Stimulated activated naive CD4-positive, alpha-beta T cell (primary cell): ENCODE results near the gene HEXD.
"Not testable (repeated sequence)": the region's sequence is repeated elsewhere in the genome, so short reads cannot be mapped to it uniquely, and the experiment has no call there.

Experiments used
- DNase-seq, 6 experiments: peaks; one replicate each; lab custom pipeline; 2025; lab: John Stamatoyannopoulos, UW

HEXD gene

DNA sequence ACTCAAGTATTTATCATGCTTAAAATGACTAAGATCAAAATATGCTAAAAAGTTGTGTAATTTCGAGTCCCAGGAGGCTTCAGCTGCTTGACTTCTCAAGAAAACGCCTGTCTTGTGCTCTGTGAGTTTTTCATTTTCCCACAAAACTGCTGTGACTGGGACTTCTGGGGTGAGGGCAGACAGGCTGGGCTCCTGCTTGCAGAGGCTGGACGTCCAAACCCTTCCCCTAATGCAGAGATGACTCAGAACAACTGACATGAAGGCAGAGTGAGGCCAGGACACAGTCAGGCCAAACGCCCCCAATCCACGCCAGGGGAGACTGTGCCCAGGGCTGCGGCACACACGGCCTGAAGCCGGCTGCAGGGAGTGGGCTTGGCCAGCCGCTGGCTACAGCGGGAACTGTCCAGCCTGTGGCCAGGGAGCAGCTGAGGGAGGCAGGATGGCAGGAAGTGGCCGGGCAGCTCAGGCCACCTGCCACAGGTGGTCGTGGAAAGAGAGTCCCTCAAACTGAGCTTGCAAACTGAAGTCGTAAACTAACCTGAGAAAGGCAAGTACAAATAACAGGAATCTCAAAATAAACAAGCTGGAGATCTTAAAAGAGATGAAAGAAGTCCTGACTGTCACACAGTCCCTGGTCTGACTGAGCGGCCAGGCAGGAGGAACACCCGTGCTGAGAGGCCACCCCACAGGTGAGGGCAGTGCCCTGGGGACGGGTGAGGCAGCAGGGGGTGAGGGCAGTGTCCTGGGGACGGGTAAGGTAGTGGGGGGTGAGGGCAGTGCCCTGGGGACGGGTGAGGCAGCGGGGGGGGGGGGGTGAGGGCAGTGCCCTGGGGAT lies 21.3 kb upstream of the HEXD start:
- no peak for DNase-seq

DNA sequence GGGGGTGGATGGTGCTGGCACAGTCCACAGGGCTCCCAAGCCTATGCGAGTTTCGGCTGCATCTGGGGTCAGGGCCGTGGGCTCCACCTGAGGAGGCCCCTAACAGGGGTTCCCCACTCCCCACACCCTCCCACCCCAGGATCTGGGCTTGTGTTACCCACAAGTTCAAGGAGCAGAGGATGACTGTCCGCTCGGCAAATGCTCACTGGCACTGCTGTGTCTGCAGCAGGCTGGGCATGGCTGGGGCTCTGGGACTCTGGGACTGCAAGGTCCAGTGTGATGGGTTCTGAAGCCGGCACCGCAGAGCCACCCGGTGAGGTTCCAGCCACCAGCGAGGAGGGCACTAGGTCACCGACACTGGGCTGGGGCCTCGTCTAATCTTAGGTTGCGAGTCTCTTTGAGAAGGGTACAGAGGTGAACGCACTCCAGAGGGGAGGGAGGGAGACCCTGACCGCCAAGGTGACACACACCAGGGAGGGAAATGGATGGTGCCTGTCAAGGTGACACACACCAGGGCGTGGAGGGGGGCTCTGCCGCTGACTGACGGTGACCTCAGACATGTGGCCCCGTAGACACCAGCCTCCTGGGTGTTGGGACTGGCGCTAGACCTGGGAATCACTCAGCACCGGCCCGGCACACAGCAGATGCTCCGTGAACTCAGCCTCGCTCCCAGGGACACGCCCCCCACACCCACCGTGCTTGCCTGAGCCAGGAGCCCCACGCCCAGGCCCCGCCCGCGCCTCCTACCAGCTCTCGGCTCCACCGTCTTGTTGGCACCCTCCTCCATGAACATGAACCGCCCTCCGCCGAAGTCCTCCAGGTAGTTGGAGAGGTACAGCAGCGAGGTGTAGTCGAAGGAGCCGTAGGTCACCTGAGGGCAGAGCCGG lies 20.5 kb upstream of the HEXD start:
- DNase-seq: no peak

DNA sequence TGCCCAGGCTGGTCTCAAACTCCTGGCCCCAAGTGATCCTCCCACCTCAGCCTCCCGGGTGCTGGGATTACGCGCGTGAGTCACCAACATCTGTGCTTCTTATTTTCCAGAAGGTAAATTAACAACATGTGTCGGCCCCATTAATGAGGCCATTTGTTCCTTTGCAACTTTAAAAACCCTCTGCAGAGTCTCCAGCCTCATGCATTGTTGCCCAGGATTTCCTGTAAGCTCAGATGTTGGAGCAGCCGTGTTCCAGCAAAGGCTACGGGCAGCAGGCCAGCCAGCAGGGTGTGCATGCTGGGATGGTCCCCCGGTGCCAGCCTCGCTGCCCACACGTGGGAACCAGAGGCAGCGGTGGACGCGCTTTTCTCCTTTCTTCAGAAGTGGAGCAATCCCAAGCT lies 19.1 kb upstream of the HEXD start:
- DNase-seq: no peak

DNA sequence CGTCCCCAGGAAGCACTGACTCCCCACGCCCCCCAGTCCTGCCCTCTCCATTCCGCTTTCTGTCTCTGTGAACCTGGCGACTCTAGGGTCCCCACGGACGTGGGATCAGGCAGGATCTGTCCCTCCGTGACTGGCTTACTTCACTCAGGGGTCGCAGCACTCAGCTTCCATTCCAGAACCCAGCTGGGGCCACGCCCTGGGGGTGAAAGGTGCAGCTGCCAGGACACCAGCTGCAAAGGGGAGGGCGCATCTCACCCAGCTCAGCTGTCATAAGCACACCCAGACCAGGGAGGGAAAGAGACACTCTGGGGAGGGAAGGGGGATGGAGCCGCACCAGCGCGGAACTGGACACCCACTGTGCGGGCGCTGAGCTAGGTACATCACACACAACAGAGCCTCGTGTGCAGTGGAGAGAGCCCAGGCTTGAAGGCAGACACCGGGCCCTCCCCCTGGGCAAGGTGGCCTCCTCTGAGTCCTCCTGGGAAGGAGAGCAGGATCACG lies 18.5 kb upstream of the HEXD start:
- no peak for DNase-seq

DNA sequence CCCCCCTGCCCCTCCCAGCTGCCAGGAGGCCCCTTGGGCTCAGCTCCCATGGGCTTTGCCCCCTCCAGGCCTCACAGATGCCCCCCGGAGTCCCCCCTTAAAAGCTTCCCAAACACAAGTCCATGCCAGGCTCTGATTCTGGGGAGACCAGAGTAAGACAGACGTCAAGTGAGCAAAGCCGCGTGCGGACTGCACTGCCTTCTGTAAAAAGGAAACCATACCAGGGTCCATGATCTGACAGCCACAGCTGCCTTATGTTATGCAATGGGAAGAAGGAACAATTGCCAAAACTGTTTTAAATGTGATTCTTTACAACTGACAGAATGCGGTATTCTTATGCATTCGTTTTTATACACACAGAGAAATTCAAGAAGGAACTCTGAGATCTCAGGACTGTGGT lies 17.9 kb upstream of the HEXD start:
- DNase-seq: no peak

DNA sequence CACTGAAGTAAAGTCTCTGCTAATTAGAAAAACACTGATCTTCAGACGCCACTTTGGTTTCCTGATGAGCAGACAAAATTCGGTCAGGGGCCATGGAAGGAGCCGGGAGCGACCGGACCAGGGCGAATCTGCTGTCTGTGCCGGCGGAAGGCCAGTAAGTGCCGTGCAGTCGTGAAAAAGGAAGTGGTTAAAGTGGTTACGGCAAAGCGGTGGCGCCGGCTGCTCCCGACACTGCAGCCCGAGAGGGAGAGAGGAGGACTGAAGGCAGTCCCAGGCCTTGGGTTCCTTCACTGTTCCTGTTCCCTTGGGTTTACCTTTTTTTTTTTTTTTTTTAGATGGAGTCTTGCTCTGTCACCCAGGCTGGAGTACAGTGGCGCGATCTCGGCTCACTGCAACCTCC lies 17.3 kb upstream of the HEXD start:
- peak in 5 of 6 experiments; percentile 4 to 39 (median 17) for DNase-seq

DNA sequence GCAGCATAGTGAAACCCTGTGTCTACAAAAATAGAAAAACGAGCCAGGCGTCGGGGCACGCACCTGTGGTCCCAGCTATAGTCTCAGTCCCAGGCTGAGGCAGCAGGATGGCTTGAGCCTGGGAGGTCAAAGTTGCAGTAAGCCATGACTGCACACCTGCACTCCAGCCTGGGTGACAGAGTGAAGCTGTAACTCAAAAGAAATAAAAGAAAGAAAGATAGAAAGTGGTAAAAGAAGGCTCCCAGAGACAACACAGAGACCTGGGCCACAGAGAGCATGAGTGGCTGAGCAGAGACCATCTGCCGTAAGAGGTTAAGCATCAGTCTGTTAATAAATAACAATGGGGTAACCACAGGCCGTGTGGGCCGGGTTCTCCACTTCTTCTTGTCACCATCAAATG lies 15.3 kb upstream of the HEXD start:
- no peak for DNase-seq

DNA sequence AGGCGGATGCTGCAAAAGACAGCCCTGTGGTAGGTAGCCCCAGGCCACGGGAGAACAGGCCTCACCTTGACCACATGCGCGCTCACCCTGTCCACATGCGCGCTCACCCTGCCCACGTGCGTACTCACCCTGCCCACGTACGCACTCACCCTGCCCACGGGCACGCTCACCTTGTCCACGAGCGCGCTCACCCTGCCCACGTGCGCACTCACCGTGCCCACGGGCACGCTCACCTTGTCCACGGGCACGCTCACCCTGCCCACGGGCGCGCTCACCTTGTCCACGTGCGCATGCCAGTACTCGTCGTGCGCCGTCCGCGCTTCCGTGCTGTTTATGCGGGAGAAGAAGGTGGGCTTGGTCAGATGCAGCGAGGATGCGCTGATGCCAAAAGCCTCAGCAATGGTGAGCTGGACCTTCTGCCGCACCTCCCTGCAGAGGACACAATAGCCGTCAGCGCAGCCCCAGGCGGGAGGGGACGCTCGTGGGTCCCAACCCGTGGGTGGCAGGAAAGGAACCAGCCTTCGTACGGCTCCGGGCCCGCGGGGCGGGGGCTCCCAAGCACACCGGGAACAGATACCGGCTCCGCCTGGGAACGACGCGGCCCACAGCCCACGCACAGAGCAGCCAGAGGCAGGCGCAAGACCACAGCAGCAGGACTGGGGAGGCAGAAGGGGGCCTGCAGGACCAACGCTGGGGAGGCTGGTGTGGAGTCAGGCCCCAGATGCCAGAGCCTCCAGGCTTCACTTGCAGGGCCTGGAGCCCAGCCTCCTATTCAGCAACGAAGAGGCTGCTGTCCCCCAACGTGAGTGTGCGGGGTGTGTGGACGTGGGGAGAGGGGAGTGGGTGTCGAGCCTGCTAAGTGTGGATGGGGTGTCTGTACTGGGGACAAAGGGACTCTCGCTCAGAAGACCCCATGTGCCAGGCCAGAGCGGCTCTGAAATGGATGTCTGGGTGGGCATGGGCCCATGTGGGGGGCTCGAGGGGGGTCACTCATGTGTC lies 14.2 kb upstream of the HEXD start:
- DNase-seq: no peak

DNA sequence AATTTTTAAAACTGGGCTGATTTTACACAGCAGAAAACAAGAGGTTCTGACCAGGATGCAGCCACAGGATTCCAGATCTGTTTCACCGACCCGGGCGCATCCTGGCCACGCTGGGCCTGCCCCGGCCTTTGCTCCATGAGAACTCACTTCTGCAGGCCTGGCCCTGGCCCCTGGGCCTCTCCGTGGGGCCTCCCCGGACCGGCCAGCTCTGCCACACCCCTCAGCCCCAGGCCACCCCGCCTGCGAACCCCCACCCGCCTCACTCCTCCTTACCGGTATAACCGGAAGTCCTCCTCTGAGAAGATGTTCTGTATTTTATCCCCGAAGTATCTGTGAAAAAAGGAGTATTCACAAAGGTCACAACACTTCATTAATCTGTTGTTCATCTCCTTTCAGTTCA lies 13.1 kb upstream of the HEXD start:
- DNase-seq: no peak

DNA sequence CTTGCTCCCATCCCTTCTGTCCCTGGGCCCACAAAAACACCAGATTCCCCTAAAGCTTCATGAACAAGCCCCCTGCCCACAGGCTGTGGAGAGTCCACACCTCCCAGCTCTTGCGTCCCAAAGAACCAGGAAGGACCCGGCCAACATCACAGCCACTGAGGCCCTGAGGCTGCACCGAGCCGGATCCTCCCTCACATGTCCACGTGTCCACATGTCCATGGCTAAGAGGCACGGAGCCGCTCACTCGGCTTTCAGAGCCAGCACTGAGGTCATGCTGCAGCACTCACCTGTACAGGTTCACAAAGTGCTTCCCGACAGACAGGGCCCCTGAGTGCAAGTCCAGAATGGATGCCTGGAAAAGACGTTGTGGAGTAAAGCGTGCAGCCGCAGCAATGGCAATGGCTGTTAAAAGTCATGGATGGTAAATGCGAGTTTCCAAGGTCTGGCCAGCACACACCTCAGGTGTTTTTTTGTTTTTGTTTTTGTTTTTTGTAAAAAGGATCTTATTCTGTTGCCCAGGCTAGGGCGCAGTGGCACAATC lies 11.9 kb upstream of the HEXD start:
- DNase-seq: no peak

DNA sequence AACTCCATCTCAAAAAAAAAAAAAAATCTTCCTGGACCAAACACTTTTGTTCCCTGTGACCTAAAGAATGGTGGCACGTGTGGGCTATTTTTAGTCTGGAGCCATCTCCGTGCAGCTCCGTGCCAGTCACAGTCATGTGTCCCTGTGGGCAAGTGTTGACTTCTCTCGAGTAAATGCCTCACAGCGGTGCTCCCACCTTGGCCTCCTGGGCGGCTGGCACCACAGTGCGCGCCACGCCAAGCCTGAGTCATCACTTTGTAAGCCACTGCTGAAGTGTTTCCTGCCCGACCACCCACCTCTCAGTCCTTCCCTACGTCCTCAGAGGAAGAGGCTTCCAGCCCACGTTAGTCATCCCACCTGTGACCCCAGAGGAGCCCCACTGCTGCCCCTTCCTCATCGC lies 10.9 kb upstream of the HEXD start:
- DNase-seq: no peak

DNA sequence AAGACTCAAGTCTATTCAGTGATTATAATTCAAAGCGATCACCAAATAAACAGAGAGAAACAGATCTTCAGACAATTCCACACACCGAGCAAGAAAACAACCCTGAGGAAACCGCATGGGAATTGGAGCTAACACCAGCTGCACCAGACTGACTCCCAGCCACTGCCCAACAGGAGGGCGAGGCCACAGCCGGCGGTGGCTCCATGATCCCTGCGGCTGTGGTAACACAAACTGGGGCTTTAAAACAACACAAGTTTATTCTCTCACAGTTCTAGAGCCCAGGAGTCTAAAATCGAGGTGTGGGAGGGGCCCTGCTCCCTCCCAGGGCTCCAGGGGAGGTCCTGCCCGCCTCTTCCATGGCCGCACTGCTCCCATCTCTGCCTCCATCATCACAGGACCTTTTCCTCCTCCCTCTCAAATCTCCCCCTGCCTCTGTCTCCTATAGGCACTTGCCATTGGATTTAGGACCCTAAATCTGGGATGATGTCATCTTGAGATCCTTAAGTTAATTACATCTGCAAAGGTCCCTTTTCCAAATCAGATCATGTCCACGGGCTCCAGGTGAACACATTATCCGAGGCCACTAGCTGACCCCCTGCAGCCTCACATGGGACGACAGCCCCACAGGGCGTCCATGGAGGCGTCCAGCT lies 9.7 kb upstream of the HEXD start:
- DNase-seq: no peak

DNA sequence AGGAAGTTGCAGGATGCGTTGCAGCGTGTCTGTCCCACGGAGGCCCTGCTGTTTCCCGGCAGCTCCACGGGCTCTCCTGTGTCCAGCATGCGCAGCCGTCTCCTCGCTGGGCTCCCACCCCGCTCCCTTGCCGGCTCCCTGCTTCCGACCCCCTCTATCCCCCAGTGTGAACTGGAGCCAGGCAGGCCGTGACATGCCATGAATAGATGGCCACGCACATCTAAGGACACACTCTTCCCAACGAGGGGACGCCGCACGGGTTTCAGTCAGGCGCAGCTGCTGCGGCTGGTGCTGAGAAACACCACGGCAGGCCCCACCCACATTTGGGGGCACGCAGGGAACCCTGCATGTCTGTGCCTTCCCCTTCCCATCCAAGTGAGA lies 9.2 kb upstream of the HEXD start:
- DNase-seq: no peak

DNA sequence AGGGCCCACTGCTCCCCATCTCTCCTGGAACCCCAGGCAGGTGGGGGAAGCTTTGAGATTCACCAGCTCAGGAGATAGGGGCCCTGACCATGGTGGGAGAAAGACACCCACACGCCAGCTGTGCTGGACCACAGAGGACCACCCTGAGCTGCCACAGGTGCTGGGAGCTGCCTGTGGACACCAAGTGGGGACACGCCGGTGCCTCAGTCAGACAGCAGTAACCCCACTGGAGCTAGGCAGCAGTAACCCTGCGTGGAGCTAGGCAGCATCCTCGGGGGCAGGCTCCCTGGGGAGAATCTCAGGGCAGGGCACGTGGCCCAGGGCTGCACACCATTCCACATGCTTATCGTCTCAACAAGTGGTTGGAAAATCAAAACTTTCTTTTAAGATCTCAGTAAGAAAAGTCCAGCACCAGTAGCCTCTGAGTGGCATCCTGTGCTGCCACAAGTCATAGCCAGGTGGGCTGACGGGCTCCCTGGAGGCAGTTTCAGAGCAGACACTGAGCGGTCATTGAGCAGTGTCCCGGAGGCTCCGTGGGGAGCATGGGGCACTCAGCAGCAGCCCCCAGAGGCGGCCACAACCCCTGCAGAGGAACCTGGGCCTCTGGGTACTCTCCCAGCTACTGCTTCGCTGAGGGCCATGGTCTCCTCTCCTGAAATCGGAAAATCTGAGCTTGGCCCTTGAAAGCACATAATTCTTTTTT lies 8.0 kb upstream of the HEXD start:
- no peak for DNase-seq

DNA sequence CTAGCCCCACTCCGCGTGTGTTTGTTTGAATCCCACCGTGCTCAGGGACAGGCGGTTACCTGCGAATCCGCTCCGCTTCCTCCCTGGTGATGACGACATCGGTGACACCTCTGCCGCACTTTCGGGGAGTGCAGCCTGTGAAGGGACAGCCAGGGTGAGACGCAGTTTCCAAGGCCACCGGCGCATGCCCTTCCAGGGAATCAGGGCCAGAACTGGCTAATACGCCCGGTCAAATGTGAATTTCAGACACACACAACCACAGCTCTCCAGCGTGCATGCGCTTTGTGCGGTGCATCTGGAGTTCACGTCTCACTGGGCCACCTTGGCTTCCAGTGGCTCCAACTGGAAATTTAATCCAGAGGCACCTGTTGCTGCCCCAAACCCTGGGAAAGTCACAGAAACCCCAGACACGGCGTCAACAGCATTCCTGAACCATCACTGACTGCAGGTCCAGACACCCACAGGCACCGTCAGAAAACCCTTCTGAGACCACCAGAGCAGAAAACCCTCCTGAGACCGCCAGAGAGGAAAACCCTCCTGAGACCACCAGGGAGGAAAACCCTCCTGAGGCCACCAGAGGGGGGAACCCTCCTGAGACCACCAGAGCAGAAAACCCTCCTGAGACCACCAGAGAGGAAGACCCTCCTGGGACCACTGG lies 6.6 kb upstream of the HEXD start:
- DNase-seq: no peak

DNA sequence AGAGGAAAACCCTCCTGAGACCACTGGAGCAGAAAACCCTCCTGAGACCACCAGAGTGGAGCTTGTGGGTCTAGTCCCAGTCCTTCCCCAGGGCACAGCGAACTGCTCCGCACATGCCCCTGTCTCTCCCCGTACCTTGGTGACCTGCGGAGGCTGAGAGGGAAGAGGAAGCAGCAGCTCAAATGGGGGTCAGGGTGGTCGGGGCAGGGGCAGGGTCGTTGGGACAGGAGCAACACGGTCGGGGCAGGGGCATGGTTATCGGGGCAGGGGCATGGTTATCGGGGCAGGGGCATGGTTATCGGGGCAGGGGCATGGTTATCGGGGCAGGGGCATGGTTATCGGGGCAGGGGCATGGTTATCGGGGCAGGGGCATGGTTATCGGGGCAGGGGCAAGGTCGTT lies 6.1 kb upstream of the HEXD start:
- not testable (repeated sequence) for DNase-seq

DNA sequence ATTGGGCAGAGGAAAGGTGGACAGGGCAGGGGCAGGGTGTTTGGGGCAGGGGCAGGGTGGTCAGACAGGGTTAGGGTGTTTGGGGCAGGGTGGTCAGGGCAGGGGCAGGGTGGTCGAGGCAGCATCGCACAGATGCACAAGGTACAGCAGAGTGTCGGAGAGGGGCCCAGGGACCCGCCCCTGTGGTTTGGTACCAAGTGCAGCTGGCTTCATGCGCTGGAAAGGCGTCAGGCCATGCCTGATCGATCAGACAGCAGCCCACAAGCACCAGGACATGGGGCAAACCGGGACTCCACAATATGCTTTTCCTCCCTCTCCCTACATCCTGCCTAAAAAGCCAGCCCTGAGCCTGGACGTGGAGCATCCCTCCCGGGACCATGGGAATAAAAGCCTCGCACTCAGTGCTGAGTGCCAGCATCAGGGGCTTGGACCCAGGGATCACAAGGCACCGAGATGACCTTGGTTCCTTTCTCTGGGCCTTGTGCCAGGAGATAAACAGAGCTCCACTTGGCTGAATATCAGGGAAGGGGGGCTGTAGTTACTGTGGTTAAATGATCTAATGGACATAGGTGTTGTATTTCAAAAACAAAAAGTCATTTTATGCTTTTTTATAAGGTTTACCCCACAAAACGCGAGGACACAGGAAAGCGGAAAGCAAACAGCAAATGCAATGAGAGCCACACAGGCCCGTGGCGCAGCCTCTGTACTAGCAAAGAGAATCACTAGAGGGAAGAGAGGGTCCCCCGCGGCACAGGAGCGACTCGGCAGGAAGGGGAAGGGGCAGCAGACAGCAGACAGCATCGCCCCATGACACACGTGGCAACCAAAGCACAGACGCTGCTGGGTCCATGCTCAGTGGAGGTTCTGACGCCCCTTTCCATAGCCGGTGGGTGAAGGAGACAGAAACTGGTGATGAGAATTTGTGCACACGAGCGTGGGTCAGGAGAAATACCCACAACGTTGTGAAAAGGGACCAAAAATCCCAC lies 5.3 kb upstream of the HEXD start:
- no peak for DNase-seq

DNA sequence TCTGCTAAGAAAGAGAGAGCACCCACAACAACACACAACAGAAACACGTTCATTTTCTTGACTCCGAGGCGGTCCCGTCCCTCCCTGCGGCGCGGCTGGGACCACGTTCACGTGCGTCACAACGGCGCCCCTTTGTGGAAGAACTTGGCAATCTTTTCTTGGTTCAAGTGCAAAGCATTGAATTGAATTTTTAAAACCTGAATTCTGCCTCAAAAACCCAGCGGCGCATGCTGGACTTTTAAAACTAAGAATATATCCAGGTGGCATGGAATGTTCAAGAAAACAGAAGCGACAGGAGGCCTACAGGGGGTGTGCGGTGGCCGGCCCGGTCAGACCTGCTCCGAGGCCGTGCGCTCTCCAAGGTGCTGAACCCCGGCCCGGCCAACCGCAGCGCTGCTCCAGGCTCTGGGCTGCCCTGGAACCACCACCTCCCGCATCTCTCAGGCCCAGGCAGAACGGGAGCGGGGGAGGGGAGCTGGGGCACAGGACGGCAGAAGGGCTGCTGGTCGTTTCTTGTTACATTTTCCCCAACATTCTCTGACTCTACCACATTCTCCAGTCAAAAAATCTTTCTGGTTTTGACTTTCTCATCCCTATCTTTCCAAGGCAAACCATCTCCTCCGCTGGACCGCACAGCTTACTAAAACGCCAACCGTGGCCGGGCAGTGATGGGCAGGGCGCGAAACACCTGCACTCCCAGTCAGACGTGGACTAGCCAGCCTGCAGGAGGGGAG lies 3.4 kb upstream of the HEXD start:
- peak; percentile 31 to 74 (median 60) for DNase-seq
